Measurements from ENCODE around the gene SMG6. TPM values are rescaled to one million over a fixed set of nuclear protein-coding genes. Genes with fewer than 3 reads are reported as not detected.

Gene SMG6
- total RNA-seq, 2 experiments from 2014 or later = 39.3 to 39.7 TPM

GRCh38 chr17:2183346-2183745, 120.2 kb downstream of the SMG6 start:
- CTCF ChIA-PET = interaction anchor here (1.0 kb wide), 1 partner anchor 61 kb away, joined by 3 read pairs; no protein-coding TSS in a partner anchor

GRCh38 chr17:2181897-2182448, 121.6 kb downstream of the SMG6 start:
- H3K4me3 Mint-ChIP-seq = no peak overlapping the region
- intact Hi-C loops (cut with DNase I, micrococcal nuclease) = no loop called here
- ATAC-seq (ENCODE audit: poor library complexity) = no peak
- H3K4me3 ChIP-seq (ENCODE audit: low read length) = no peak overlapping the region
- TF ChIP-seq, protein P1, sequence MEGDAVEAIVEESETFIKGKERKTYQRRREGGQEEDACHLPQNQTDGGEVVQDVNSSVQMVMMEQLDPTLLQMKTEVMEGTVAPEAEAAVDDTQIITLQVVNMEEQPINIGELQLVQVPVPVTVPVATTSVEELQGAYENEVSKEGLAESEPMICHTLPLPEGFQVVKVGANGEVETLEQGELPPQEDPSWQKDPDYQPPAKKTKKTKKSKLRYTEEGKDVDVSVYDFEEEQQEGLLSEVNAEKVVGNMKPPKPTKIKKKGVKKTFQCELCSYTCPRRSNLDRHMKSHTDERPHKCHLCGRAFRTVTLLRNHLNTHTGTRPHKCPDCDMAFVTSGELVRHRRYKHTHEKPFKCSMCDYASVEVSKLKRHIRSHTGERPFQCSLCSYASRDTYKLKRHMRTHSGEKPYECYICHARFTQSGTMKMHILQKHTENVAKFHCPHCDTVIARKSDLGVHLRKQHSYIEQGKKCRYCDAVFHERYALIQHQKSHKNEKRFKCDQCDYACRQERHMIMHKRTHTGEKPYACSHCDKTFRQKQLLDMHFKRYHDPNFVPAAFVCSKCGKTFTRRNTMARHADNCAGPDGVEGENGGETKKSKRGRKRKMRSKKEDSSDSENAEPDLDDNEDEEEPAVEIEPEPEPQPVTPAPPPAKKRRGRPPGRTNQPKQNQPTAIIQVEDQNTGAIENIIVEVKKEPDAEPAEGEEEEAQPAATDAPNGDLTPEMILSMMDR (IDR thresholded peaks at IDR 0.05) = no peak
- peaks cover 6% of the 10 kb centered on the region for H3K4me1 Mint-ChIP-seq (ENCODE audit: low read depth)
- no peaks in the 10 kb centered on the region for H3K4me1 ChIP-seq (ENCODE audit: insufficient read depth, low read length)
- H3K27me3 Mint-ChIP-seq = no peaks in the 10 kb centered on the region
- DNase-seq = no peak
- H3K9me3 ChIP-seq (ENCODE audit: control insufficient read depth in 1 of 2, insufficient read depth in 1 of 2, low read length in 2 of 2) = no peaks in the 10 kb centered on the region
- H3K27ac Mint-ChIP-seq = no peak overlapping the region
- peaks cover 85% of the 10 kb centered on the region for H3K36me3 ChIP-seq (ENCODE audit: insufficient read depth, low read length)
- no peak overlapping the region for H3K27ac ChIP-seq (ENCODE audit: low read depth in 1 of 2, low read length in 2 of 2)
- peaks cover 86% of the 10 kb centered on the region for H3K36me3 Mint-ChIP-seq (ENCODE audit: low read depth)
- CTCF ChIA-PET = no interaction called here
- POLR2A ChIA-PET = interaction anchor here (0.6 kb wide), 1 partner anchor 39 kb away, joined by 3 read pairs; no protein-coding TSS in a partner anchor
- no peaks in the 10 kb centered on the region for H3K27me3 ChIP-seq (ENCODE audit: control insufficient read depth in 1 of 2, insufficient read depth in 2 of 2, low read length in 2 of 2)
- H3K9me3 Mint-ChIP-seq = no peaks in the 10 kb centered on the region

More at GRCh38 chr17:2183346-2183745, 120.2 kb downstream of the SMG6 start:
- Mint-ChIP-seq H3K4me3 (no peak overlapping the region), H3K4me1 (ENCODE audit: low read depth) (peaks cover 6% of the 10 kb centered on the region), H3K27me3 (no peaks in the 10 kb centered on the region), H3K36me3 (ENCODE audit: low read depth) (peaks cover 89% of the 10 kb centered on the region), H3K27ac (no peak overlapping the region), H3K9me3 (no peaks in the 10 kb centered on the region)
- Histone ChIP-seq H3K9me3 (ENCODE audit: control insufficient read depth in 1 of 2, insufficient read depth in 1 of 2, low read length in 2 of 2) (no peaks in the 10 kb centered on the region), H3K36me3 (ENCODE audit: insufficient read depth, low read length) (peaks cover 88% of the 10 kb centered on the region), H3K4me3 (ENCODE audit: low read length) (no peak overlapping the region), H3K4me1 (ENCODE audit: insufficient read depth, low read length) (no peaks in the 10 kb centered on the region), H3K27ac (ENCODE audit: low read depth in 1 of 2, low read length in 2 of 2) (no peak overlapping the region), H3K27me3 (ENCODE audit: control insufficient read depth in 1 of 2, insufficient read depth in 2 of 2, low read length in 2 of 2) (no peaks in the 10 kb centered on the region)
- no peak for DNase-seq
- POLR2A ChIA-PET = interaction anchor here (0.6 kb wide), 1 partner anchor 30 kb away, joined by 4 read pairs; no protein-coding TSS in a partner anchor
- ATAC-seq (ENCODE audit: poor library complexity) = no peak
- TF ChIP-seq, protein P1 (IDR thresholded peaks at IDR 0.05) = no peak
- intact Hi-C loops (cut with DNase I, micrococcal nuclease) = no loop called here

GRCh38 chr17:2181206-2181896, 122.2 kb downstream of the SMG6 start:
- intact Hi-C loops (cut with DNase I, micrococcal nuclease) = no loop called here
- no peaks in the 10 kb centered on the region for H3K4me1 ChIP-seq (ENCODE audit: insufficient read depth, low read length)
- Mint-ChIP-seq H3K27me3 (no peaks in the 10 kb centered on the region), H3K4me1 (ENCODE audit: low read depth) (peaks cover 4% of the 10 kb centered on the region), H3K4me3 (no peak overlapping the region), H3K36me3 (ENCODE audit: low read depth) (peaks cover 80% of the 10 kb centered on the region), H3K27ac (no peak overlapping the region), H3K9me3 (no peaks in the 10 kb centered on the region)
- DNase-seq (no peak), ATAC-seq (ENCODE audit: poor library complexity) (no peak)
- POLR2A ChIA-PET = interaction anchor here (0.6 kb wide), 1 partner anchor 40 kb away, joined by 3 read pairs; no protein-coding TSS in a partner anchor
- no peaks in the 10 kb centered on the region for H3K9me3 ChIP-seq (ENCODE audit: control insufficient read depth in 1 of 2, insufficient read depth in 1 of 2, low read length in 2 of 2)
- H3K27ac ChIP-seq (ENCODE audit: low read depth in 1 of 2, low read length in 2 of 2) = no peak overlapping the region
- TF ChIP-seq, protein P1 (IDR thresholded peaks at IDR 0.05) = no peak
- CTCF ChIA-PET = no interaction called here
- H3K27me3 ChIP-seq (ENCODE audit: control insufficient read depth in 1 of 2, insufficient read depth in 2 of 2, low read length in 2 of 2) = no peaks in the 10 kb centered on the region
- no peak overlapping the region for H3K4me3 ChIP-seq (ENCODE audit: low read length)
- peaks cover 82% of the 10 kb centered on the region for H3K36me3 ChIP-seq (ENCODE audit: insufficient read depth, low read length)

All from CD4-positive, alpha-beta T cell (primary cell).